ENCODE results near the gene CCL27. TPM values are rescaled to one million over a fixed set of nuclear protein-coding genes. Genes with fewer than 3 reads are reported as not detected.

The CCL27 gene
- total and polyA plus RNA-seq, 2 of the 8 experiments (the other 6 are each of a cell fraction or from before 2014, with no cell fraction given) = 0.42 TPM; not detected in 1

- no peak overlapping the region for H2BK12ac ChIP-seq (ENCODE audit: low read depth, low read length)
- H3K23ac ChIP-seq (ENCODE audit: insufficient read length) = no peak overlapping the region
- H2BK5ac ChIP-seq (ENCODE audit: low read depth, low read length) = no peak overlapping the region
- no peak overlapping the region for H2BK120ac ChIP-seq (replicated peaks; ENCODE audit: low read depth, low read length)
- no peak for DNase-seq (ENCODE audit: low read depth in 1 of 2, low spot score in 2 of 2)
- POLR2A ChIA-PET (ENCODE audit: partially characterized antibody) = no interaction called here
- no peak for TF ChIP-seq SIRT6 (IDR thresholded peaks at IDR 0.05; ENCODE audit: low read length)
- no peak for TF ChIP-seq CBX5 (IDR thresholded peaks at IDR 0.05; ENCODE audit: low read depth, low read length)
- 81% methylated on average over 2 of the region's 2 CpGs; no CpG with 5 or more reads in 1 of the 2 experiments for WGBS, 2 experiments (ENCODE audit: extremely low coverage in 1 of 2, insufficient coverage in 1 of 2, insufficient read length in 1 of 2, insufficient replicate concordance in 2 of 2, low coverage in 1 of 2, low lambda C conversion rate in 2 of 2, missing lambda C conversion rate in 1 of 2)
- H3K4me1 ChIP-seq (replicated peaks in 1 of 4; ENCODE audit: control insufficient read depth in 3 of 4, insufficient read depth in 4 of 4, low read length in 3 of 4) = no peaks in the 10 kb centered on the region; a peak in 1 of 7 replicates
- no peak overlapping the region for H4K8ac ChIP-seq (ENCODE audit: extremely low read depth, insufficient read depth, low read length)
- no peak overlapping the region for H3K4me3 ChIP-seq (ENCODE audit: extremely low read depth in 1 of 4, insufficient read depth in 2 of 4, low read depth in 3 of 4, low read length in 4 of 4)
- H3K56ac ChIP-seq (replicated peaks; ENCODE audit: insufficient read length, low read depth, low read length) = no peak overlapping the region
- H3K79me1 ChIP-seq (ENCODE audit: low read depth, low read length) = no peaks in the 10 kb centered on the region
- no peaks in the 10 kb centered on the region for H3K9me3 ChIP-seq (ENCODE audit: insufficient read depth in 2 of 2, low read depth in 1 of 2, low read length in 1 of 2)
- H3K36me3 ChIP-seq (ENCODE audit: control insufficient read depth in 2 of 4, insufficient read depth in 4 of 4, low read length in 3 of 4) = no peaks in the 10 kb centered on the region
- H2AK5ac ChIP-seq (ENCODE audit: low read depth, low read length) = no peak overlapping the region
- no peaks in the 10 kb centered on the region for H3K79me2 ChIP-seq (ENCODE audit: control insufficient read depth in 1 of 2, insufficient read depth in 2 of 2, low read length in 2 of 2)
- H2AFZ ChIP-seq (ENCODE audit: low read length) = no peak overlapping the region
- H3K23me2 ChIP-seq (ENCODE audit: low read depth, low read length) = no peaks in the 10 kb centered on the region; the same call in 1 of the 2 replicates
- no peak overlapping the region for H2BK15ac ChIP-seq (ENCODE audit: low read length)
- no peak overlapping the region for H4K91ac ChIP-seq (replicated peaks; ENCODE audit: insufficient read length, low read length)
- H3K27ac ChIP-seq (ENCODE audit: low read depth, low read length) = no peak overlapping the region
- no peak overlapping the region for H3K9ac ChIP-seq (replicated peaks in 1 of 4; ENCODE audit: extremely low read depth in 1 of 4, low read depth in 3 of 4, low read length in 3 of 4)
- FAIRE-seq = no peak
- H3K4ac ChIP-seq (replicated peaks; ENCODE audit: insufficient read length, low read depth, low read length) = no peak overlapping the region
- H3K4me2 ChIP-seq (ENCODE audit: insufficient read depth in 1 of 2, low read depth in 2 of 2, low read length in 2 of 2) = no peak overlapping the region
- CTCF ChIA-PET (ENCODE audit: partially characterized antibody) = interaction anchor here (1.3 to 12.6 kb wide), 3 partner anchors 8 to 18 kb away, joined by 5 to 147 read pairs (median 9); no protein-coding TSS in a partner anchor
- H3K18ac ChIP-seq (ENCODE audit: extremely low read depth, low read length) = no peak overlapping the region
- H3K14ac ChIP-seq (ENCODE audit: insufficient read length) = no peak overlapping the region
- 0 out of 7 replicates have a peak, but pooled peaks cover 0 to under 1% (median 0%) of the 10 kb centered on the region in 4 experiments for H3K27me3 ChIP-seq (replicated peaks in 1 of 4; ENCODE audit: control insufficient read depth in 3 of 4, extremely low read depth in 1 of 4, insufficient read depth in 3 of 4, low read length in 3 of 4)
- H4K20me1 ChIP-seq (replicated peaks in 1 of 2; ENCODE audit: control insufficient read depth in 1 of 2, insufficient read depth in 2 of 2, low read length in 2 of 2) = no peaks in the 10 kb centered on the region
- no peak overlapping the region for H2BK20ac ChIP-seq (ENCODE audit: low read length)
- H4K5ac ChIP-seq (ENCODE audit: insufficient read length, low read depth, low read length) = no peak overlapping the region
Observed at GRCh38 chr9:34693560-34693959, 31.1 kb upstream of the CCL27 start.

Measured in H1 (cell line).